HG03159 (cell line): ENCODE results near the gene WNT5A.
"Not testable (repeated sequence)": the region's sequence is repeated elsewhere in the genome, so short reads cannot be mapped to it uniquely, and the experiment has no call there.

Experiments
- ATAC-seq: cut with Tn5 transposase; IDR thresholded peaks from one replicate; pipeline ENCODE4 v1.9.1; 2021; ENCODE audit warnings: mild to moderate bottlenecking, moderate library complexity; ENCODE audit not compliant: unreplicated experiment

WNT5A gene

DNA sequence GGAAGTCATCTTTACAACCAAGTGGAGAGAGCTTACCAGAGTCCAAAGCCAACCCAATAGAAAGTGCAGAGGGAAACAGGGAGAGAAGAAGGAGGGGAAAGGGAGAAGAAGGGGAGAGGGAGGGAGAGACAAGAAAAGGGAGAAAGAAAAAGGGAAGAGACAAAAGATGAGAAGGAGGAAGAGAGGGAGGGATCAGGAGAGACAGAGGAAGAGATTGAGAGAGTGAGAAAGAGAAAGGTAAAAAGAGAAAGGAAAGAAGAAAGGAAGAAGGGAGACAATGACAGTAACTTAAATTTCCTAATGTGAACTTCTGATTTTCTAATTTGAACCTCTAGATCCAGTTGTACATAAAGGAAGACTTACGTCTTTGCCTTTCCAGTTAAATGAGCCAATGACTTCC, 20.7 kb upstream of the WNT5A start:
- no peak for ATAC-seq

DNA sequence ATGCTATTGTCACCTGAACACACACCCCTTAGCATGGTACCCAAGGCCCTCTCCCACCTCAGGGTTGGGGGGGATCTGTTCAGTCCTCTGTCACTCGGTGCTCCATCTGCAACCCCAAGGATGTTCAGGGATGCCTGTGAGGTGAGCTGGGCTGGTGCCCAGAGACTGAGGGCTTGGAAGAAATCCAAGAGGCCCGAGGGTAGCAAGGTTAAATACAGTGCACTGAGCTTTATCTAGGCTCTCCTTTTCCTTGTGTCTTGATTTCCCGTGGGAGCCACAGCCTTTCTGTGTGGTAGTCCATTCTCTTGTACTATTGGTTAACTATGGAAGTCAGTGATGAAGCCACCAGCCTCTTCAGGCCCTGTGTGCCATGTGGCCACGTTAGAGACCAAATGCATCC, 18.7 kb upstream of the WNT5A start:
- no peak for ATAC-seq

DNA sequence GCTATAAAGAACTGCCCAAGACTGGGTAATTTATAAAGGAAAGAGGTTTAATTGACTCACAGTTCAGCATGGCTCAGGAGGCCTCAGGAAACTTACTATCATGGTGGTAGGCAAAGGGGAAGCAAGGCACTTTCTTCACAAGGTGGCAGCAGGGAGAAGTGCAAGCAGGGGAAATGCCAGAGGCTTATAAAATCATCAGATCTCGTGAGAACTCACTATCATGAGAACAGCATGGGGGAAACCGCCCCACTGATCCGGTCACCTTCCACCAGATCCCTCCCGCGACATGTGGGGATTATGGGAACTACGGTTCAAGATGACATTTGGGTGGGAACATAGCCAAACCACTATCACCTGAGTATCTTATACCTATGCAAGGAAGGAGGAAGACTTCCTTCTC, 18.0 kb upstream of the WNT5A start:
- ATAC-seq, result not testable (repeated sequence)

DNA sequence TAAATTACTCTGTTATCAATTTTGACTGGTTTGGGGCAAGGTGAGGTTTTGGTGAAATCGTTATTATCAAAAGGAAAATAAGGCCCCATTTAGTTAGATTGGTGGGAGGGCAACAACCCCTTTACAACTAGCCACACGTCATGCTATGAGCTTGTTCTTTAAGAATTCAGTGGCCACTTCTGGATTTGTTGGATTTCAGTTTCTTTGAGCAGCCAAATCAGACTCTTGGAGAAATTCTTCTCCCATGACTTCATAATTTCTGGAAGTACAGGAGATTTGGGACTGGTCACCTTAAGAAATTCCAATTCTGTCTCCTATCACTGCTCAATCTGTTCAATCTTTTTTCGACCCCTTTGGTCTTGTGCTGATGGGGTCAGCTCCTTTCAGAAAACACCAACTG, 14.8 kb upstream of the WNT5A start:
- ATAC-seq, result no peak

DNA sequence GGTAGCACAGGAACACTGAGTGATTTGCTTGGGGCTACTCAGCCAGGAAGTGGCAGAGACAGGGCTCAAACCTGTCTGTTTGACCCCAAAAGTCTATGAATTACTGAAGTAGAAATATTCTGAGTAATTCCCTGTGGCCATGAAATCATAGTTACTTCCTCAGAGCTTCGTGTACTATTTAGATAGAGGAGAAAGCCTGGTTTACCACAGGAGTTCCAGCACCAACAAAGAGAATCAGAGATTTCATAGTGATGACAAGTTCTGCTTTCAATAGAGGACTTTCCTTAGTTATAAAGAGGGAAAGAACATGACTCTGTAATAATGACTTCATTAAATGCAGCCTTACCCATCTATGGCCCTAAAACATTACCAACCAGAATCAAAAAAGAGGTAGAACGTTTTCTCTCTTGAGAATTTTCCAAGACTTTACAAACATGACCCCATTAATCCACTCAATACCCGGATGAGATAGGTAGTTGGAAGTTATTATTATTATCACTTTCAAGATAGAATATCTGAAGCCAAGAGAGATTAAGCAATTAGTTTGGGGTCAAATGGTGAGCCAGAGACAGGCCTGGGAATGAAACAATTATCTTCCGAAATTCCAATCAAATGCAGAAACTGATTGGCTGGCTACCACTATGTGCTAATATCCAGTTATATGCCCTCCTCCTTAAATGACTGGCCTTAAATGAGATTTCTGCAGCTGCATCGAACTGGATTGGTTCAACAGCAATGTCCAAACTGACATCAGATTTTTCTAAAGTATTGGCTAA, 13.6 kb upstream of the WNT5A start:
- no peak for ATAC-seq

DNA sequence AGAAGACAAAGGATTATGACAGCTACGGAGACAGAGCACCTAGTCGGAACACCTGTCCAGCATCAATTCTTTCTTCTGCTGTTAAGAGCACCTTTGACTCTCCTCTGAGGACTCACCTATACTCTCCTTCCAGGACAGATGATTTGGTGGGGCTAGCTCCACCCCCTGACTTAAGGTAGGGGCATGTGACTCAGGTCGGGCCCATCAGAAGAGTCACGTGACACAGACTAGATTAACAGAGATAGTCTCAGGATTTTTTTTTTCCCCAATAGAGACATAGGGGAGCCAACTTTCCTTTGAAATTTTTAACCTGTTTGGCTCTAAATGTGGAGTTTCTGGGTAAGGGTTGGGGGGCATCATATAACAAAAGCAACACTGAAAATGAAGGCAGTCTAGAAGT, 11.4 kb upstream of the WNT5A start:
- ATAC-seq, result no peak

DNA sequence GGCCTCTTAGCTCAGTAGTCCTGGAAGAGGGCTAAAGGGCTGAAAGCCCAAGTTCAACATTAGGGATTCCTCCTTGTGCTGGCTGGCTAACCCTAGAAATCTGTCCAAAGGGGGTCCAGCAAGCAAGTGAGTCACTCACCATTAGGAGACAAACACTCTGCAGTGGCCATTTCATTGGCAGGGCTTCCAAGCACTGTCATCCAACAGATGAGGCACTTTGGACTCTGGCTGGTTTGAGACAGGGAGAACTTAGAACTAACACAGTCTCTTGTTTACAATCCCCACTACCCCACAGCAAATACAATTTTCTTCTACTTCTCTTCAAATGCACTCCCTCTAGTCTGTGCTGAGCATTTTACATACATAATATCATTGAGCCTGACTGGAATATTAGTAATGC, 10.1 kb upstream of the WNT5A start:
- no peak for ATAC-seq

DNA sequence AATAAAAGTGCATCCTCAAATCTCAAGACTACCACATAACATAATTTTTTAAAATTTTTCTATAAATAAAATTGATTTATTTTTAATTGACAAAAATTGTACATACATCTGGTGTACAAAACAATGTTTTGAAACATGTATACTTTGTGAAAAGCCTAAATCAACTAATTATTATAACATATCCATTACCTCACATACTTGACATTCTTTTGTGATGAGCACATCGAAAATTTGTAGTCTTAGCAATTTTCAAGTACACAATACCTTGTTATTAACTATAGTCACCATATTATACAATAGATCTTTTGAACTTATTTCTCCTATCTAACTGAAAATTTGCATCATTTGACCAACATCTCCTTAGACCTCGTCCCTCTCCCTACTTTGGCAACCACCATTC, 7.9 kb upstream of the WNT5A start:
- ATAC-seq, result no peak

DNA sequence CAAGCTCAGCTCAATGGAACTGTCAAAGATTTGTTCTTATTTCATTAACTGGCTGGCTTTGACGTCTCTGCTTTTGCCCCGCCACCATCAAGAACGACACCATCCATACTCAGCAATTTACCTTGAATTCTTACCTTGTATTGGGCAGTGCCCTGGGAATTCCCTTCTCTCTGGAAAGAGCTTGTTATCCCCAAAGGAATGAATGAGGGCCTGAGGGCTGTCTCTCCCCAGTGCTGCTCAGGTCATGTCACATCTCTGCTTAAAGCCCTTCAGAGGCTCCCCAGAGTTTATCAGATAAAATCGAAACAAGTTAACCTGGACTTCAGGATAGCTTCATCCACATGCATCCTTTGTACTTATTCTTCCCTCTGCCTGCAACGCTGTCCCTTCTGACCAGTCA, 5.9 kb upstream of the WNT5A start:
- ATAC-seq, result no peak

DNA sequence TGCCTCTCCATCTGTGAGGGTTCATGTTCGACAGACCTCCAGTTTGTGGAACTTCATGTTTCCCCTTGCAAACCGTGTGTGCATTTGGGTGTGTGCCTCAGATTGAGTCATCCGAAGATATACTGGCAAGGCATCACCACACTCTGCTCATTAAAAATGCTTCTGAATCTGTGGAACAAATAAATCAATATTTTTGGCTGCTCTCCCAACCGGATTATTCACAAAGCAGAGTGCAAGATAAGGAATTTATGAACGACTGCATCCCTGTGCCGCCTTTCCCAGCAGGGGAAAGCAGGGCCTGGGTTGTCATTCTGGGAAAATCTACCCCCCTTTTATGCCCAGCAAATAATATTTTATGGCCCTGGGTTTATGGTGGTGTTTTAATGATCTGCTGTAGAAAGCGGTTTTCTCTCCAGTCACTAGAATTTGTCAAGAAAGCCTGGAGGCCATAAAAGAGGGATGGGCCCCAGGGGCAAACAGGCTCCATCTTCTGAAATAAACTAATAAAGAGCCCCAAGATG, 4.2 kb upstream of the WNT5A start:
- no peak for ATAC-seq

DNA sequence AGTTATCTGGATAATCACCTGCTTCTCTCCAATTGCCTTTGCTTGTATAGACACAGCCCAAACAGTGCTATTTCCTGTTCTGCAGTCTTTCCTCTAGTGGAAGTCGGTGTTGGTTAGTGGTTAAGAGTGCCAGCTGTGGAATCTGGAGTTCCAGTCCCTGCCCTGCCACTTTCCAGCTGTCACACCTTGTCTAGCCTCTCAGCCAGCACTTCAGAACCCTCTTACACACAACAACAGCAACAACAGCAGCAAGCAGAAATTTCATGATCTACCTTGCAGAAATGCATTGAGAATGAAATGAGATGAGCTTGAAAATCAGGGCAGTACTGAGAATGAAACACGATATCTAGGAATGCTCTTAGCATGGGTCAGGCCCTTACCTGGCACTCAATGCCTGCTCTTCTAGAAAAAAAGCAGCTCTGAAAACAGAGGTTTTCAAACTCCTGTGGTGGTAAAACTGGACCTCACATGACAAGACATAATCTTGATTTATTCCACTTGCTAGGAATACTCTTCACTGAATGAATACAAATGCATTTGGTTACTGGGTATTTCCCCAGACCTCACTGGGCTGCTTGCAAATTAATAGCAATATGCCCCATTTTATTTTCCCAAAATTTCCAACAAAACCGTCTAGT, 3.3 kb upstream of the WNT5A start:
- no peak for ATAC-seq

DNA sequence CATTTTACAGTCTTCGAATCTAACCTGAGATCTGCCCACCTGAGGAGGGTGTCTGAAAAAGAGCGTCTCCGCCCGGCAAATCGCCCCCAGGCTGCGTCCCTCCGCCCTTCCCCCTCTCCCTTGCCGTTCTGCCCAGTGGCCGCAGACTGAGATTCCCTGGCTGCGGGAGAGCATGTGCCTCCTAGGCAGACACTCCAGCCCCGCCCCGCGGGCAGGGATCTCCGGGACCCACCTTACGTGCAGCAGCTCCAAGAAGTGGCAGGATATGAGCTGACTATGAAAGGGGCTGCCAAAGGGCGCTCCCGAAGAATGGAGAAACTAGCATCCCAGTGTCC, 2.7 kb upstream of the WNT5A start:
- no peak for ATAC-seq

DNA sequence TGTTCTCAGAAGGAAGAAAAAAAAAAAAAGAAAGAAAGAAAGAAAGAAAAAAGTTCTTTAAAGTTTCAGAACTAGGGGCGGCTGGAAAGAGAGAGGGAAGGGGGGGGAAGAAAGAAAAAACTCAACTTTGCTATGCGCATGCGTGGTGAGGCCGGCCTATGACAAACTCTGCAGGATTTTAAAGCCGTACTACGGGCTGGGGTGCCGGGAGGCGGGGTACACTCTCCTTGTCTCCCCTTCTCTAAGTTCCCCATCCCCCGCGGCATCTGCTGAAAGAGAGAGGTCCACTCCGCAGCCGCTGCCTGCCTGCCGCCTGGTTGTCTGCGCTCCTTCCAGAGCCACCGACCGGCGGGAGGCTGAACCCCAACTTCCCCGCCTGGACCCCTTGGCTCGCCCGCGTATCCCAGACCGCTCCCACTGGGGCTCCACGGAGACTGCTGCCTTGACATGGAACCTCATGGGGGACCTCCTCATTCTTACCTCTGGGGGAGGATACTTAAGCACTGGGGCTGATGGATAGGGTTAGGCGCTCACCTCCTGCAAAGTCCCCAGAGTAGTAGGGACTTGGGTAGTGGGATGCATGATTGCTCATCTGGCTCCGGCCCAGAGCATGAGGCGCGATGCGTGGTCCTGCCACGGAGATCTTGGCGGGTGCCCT, 1.4 kb upstream of the WNT5A start:
- no peak for ATAC-seq

DNA sequence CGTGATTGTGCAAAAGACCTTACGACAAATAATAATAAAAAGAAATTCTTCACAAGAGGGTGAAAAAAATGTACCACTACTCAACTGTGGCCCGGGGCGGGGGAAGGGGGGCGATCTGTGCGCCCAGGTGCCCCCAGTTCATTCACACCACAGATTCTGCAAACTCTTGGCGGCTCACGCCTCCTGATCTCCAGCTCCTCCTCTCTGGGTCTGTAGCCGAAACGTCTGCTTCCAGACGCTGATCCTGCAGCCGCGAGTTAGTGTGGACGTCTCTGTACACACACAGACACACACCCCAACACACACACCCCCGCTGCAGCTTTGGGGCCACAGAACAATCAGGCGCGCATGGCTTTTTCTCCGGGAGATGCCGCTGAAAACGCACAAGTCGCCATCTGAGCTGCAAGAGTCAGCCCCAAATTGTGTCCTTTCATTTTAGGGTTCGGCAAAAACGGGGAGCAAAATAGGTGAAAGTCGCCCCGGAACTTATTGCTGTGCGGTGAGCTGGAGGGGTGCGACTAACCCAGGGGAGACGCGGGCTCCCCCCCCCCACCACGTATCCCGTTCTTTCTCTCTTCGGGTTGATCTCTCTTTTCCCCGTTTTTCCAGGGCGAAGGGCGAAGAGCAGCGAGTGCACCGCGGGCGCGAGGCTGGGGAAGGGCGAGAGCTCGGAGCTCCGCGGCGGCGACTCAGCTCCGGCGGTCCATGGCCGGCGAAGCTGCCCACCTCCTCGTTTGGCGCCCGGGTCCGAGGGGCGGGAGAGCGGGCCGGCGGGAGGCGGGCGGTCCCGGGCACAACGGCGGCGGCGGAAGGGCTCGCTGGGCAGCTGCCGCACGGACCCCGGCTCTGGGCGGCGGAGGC, 505 bp upstream of the WNT5A start:
- no peak for ATAC-seq

DNA sequence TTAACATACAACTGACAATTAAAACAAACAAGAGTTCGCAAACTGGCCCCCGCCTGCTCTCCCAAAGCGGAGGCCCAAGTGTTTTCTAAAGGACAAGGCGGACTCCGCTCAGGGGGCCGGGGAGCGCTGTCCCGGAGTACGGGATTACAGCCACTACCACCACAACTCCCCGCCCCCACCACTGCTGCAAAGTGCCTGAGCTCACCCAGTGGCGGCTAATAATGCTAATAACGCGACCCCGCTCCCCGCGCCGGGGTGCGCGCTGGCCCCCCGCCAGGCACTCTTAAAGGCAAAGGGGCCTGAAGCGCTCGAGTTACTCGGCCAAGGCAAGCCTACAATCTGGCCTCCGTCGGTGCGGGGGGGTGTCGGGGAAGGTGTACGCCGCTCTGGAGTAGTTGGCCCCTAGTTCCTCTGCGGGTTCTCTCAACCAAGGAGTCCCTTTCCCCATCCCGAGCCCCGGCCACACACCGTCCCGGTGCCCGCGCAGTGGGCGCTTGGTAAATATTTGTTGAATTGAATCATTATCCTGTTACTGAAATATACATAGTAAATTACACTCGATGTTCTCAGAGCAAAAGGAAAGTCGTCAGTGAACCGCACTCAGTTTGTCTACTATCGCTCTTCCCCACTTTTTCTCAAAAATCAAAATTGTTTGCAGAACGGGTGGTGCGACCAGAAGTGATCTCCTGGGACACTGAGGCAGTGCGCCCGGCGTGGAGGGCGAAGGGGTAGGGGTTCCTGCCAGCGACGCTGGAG, 827 bp downstream of the WNT5A start:
- no peak for ATAC-seq

DNA sequence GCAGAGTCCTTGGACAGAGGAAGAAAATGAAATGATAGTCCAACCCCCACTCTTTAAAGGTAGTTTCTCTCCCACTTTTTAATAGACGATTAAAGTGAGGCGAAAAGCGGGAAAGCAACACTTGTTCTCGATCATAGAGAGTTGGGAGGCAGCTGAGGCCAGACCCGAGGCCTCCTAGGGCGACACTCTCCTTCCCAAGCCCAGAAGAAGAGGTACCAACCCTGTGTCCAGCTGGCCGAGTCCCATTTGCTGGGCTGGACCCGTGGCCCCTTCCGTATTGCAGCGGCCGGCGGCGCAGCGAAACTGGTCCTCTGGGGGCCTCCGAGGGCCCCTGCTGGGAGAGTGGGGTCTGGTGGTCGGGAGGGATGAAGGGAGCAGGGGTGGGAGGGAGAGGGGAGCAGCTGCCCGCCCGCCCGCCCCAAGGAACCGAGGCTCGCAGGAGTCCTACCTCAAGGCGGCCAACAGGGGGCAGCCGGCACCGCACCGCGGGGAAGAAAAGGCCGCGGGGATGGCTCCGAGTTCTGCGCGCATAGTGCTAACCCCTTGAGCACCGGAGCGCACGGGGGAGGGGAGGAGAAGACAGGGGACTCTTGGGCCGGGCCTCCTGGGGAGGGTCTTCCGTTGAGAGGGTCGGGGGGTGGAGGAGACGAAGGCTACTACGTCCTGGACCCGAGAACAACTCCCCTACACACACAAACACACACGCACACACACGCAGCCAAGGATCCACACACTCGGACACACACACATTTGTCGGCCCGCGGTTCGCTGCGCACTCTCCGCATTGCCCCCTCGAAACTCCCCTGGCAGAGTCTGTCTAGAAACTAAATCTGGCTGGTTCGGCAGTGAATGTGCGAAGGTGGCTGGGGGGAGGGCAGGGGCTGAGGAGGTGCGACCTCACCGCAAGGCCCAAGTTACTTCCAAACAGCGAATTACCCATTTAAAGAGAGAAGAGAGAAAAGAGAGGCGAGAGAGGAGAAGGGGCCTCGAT, 2.0 kb downstream of the WNT5A start:
- peak; percentile 57 for ATAC-seq

DNA sequence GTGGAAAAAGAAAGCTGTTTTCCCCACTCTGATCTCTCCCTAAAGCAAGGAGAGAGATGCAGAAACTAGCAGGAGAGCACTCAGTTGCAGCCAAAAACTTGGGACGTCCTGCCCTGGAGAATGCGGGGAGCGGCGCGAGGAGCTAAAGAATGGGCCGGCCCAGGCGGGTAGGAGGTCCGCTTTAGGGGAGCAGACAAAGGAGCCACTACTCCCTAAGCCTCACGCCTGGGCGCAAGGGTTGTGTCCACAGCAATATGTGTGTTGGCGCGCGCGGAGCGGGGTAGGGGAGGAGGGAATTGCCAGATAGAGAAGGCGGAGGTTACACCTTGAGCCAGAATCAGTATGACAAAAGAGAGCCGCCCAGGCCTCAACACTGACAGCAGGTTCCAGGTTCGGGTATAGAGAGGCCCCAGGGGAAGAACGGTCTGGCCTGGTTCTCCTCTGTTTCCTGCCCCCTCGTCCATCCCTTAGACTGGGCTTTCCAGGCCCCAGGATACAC, 2.9 kb downstream of the WNT5A start:
- ATAC-seq, result no peak

DNA sequence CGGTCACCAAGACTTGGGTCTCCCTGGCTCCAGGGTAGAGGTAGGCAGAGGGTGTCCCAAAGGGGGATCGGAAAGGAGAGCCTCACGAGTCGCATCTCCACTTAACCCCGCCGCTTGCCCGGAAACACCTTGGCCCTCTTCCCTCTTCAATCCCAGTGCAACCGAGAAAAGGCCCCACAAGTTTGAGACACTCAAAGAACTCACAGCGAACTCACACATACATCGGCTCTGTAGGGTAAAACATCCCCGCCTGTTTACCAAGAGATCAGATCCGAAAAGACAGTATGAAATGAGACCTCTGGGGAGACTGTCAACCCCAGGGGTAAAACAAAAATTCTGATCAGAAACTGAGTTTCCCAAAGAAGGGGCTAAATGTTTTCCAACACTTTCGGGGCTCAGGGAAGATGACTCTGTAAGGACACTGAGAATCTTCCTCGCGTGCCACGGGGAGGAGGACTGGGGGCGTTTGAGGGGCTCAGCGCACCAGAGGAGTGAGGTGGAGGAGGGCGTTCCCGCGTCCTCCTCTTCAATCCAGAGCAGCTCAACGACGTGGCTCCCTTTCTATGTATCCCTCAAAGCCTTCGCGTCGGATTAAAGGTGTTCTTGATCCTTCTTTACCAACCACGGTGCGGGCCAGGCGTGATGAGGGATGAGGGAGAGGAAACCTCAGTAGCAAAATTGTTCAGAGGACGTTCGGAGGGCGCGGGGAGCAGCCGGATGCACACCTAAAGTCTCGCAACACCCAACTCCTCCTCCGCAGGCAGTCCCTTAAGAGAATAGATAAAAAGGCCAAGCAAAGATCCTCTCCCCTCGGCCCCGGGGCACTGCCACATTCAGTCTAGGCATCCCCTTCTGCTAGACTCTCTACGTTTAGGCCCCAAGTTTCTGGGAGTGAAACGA, 3.7 kb downstream of the WNT5A start:
- ATAC-seq, result no peak
